ENCODE measurements around the gene SUCLG2. TPM values are rescaled to one million over a fixed set of nuclear protein-coding genes. Genes with fewer than 3 reads are reported as not detected.

SUCLG2 gene
- total RNA-seq, 2 experiments from 2014 or later: 28.3 to 44.7 TPM

DNA sequence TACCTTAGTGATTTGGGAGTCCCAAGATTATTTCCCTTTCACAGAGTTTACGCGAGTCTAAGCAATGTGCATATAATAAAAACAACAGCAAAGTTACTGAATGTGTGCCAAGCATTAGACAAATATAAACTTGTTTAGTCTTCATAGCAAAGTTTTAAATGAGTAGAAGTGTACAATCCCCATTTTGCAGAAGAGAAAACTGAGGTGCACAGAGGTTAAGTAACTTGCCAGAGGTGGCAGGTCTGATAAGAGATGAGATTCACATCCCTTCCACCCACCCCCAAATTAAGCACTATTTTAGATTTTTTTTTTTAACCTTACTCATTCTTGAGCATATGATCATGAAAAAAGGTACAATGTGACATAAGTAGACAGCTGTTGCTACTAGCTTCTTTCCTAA lies 2.2 kb upstream of the SUCLG2 start:
- DNase-seq (ENCODE audit: low spot score): no peak
- no peak overlapping the region for H3K4me3 ChIP-seq (ENCODE audit: low read depth, low read length, poor library complexity, severe bottlenecking)
- peaks cover 17% of the 10 kb centered on the region for H3K36me3 ChIP-seq (ENCODE audit: insufficient read depth, low read length)
- H3K27ac ChIP-seq (ENCODE audit: low read depth, low read length, poor library complexity, severe bottlenecking): no peak overlapping the region
- no peaks in the 10 kb centered on the region for H3K9me2 ChIP-seq (ENCODE audit: insufficient read depth, low read length)
- peaks cover 38% of the 10 kb centered on the region for H3K4me1 ChIP-seq (ENCODE audit: insufficient read depth, low read length, poor library complexity, severe bottlenecking)
- H2AFZ ChIP-seq (ENCODE audit: low read length): no peak overlapping the region
- TF ChIP-seq, protein P1, sequence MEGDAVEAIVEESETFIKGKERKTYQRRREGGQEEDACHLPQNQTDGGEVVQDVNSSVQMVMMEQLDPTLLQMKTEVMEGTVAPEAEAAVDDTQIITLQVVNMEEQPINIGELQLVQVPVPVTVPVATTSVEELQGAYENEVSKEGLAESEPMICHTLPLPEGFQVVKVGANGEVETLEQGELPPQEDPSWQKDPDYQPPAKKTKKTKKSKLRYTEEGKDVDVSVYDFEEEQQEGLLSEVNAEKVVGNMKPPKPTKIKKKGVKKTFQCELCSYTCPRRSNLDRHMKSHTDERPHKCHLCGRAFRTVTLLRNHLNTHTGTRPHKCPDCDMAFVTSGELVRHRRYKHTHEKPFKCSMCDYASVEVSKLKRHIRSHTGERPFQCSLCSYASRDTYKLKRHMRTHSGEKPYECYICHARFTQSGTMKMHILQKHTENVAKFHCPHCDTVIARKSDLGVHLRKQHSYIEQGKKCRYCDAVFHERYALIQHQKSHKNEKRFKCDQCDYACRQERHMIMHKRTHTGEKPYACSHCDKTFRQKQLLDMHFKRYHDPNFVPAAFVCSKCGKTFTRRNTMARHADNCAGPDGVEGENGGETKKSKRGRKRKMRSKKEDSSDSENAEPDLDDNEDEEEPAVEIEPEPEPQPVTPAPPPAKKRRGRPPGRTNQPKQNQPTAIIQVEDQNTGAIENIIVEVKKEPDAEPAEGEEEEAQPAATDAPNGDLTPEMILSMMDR (conservative IDR thresholded peaks at IDR 0.05; ENCODE audit: low read length): no peak
- no peak for TF ChIP-seq EZH2phosphoT487 (IDR thresholded peaks at IDR 0.05; ENCODE audit: borderline replicate concordance, low read depth, low read length)
- no peaks in the 10 kb centered on the region for H4K20me1 ChIP-seq (ENCODE audit: insufficient read depth, low read length)
- peaks cover 12% of the 10 kb centered on the region; the same call in 1 of the 2 replicates for H3K79me2 ChIP-seq (ENCODE audit: insufficient read depth, low read depth, low read length)
- H3K4me2 ChIP-seq (ENCODE audit: low read length): no peak overlapping the region
- intact Hi-C loops (cut with micrococcal nuclease; ENCODE audit: unreplicated experiment): loop anchor here (10.0 kb wide), 1 partner anchor 612 kb away; no protein-coding TSS in a partner anchor
- CTCF ChIA-PET (ENCODE audit: unreplicated experiment): no interaction called here
- peaks cover 9% of the 10 kb centered on the region; the same call in 1 of the 2 replicates for H3K9me3 ChIP-seq (ENCODE audit: low read length)
- POLR2A ChIA-PET: interaction anchor here (0.8 to 3.0 kb wide), 7 partner anchors 8 to 44 kb away, joined by 3 to 13 read pairs (median 5); no protein-coding TSS in a partner anchor
- no TSS peak for BruUV-seq (replicated peaks)

DNA sequence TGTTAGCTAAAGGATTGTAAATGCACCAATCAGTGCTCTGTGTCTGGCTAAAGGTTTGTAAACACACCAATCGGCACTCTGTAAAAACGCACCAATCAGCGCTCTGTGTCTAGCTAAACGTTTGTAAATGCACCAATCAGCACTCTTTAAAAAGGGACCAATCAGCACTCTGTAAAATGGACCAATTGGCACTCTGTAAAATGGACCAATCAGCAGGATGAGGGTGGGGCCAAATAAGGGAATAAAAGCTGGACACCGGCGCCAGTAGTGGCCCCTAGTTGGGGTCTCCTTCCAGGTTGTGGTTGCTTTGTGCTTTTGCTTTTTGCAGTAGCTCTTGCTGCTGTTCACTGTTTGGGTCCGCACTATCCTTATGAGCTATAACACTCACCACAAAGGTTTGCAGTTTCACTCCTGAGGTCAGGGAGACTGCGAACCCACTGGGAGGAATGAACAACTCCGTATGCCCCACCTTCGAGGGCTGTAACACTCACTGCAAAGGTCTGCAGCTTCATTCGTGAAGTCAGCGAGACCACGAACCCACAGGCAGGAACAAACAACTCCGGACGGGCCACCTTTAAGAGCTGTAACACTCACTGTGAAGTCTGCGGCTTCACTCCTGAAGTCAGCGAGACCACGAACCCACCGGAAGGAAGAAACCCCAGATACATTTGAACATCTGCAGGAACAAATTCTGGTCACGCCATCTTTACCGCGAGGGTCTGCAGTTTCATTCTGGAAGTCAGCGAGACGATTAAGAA lies 1.1 kb upstream of the SUCLG2 start:
- CTCF ChIA-PET (ENCODE audit: unreplicated experiment): interaction anchor here (0.6 to 1.6 kb wide), 3 partner anchors 21 to 55 kb away, joined by 3 to 5 read pairs (median 4); no protein-coding TSS in a partner anchor
- H3K9me2 ChIP-seq (ENCODE audit: insufficient read depth, low read length): no peaks in the 10 kb centered on the region
- peaks cover 49% of the 10 kb centered on the region for H3K4me1 ChIP-seq (ENCODE audit: insufficient read depth, low read length, poor library complexity, severe bottlenecking)
- peaks cover 17% of the 10 kb centered on the region for H3K36me3 ChIP-seq (ENCODE audit: insufficient read depth, low read length)
- no peaks in the 10 kb centered on the region for H4K20me1 ChIP-seq (ENCODE audit: insufficient read depth, low read length)
- peak overlapping the region; percentile 78 for H3K4me3 ChIP-seq (ENCODE audit: low read depth, low read length, poor library complexity, severe bottlenecking)
- peak overlapping the region; percentile 85; the same call in 1 of the 2 replicates for H2AFZ ChIP-seq (ENCODE audit: low read length)
- peaks cover 9% of the 10 kb centered on the region; the same call in 1 of the 2 replicates for H3K9me3 ChIP-seq (ENCODE audit: low read length)
- peak; percentile 32 for DNase-seq (ENCODE audit: low spot score)
- no TSS peak for BruUV-seq (replicated peaks)
- TF ChIP-seq EZH2phosphoT487 (IDR thresholded peaks at IDR 0.05; ENCODE audit: borderline replicate concordance, low read depth, low read length): no peak
- TF ChIP-seq, protein P1 (conservative IDR thresholded peaks at IDR 0.05; ENCODE audit: low read length): no peak
- H3K4me2 ChIP-seq (ENCODE audit: low read length): peak overlapping the region; percentile 94
- POLR2A ChIA-PET: interaction anchor here (0.6 to 3.0 kb wide), 22 partner anchors 9 to 1451 kb away, joined by 3 to 16 read pairs (median 4); partner anchors contain the start of gene TMF1
- peak overlapping the region; percentile 81 for H3K27ac ChIP-seq (ENCODE audit: low read depth, low read length, poor library complexity, severe bottlenecking)
- intact Hi-C loops (cut with micrococcal nuclease; ENCODE audit: unreplicated experiment): loop anchor here (2.0 to 10.0 kb wide), 2 partner anchors 29 to 611 kb away; no protein-coding TSS in a partner anchor
- peaks cover 12% of the 10 kb centered on the region; the same call in 1 of the 2 replicates for H3K79me2 ChIP-seq (ENCODE audit: insufficient read depth, low read depth, low read length)

Data from OCI-LY7 (cell line).